ENCODE measurements around the gene ATOSB. TPM values are rescaled to one million over a fixed set of nuclear protein-coding genes. Genes with fewer than 3 reads are reported as not detected.

Gene ATOSB
- total and polyA plus RNA-seq, 4 donors, result 9.5 to 32.0 (median 23.0) TPM

DNA sequence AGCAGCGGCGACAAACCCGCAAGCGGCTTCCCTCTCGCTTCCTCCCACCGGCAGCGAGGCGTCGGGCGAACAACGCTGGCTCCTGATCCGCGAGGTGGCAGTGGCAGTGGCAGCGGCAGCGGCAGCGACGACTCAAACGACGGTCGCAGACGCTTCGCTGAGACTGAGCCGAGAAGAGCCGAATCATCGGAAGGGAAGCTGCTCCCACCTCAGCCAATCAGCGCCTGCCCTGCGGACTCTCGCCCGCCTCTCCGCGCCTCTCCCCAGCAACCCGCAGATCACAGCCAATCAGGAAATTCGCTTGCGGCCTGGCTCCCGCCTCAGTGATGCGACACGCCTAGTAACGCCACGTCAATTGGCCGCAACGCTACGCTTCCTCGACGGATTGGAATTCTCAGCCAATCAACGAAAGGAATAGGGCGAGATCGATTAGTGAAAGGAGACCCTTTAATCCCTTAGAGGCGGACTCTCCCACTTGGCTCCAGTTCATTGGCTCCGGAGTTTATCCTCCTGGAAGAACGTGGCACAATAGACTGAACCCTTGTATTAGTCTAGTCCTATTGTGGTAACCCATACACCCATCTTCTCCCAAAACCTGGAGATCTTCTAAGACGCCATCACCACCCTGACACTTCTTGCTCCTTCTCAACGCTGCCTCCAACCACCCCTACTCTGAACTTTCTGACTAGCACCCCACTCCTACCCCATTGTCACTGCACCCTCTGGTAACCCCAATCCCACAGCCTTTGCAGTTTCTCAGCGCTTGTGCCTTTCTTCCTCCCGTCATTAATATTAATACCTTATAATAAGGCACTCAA lies 43.0 kb downstream of the ATOSB start, which contains the start of gene VCP:
Gene VCP, minus strand, starts transcription at position 165 of the 818 bp plus-strand sequence. CDS start 272 bp downstream, outside the sequence.
- ATAC-seq (ENCODE audit: insufficient read depth, low FRiP score) (peak; percentile 97), DNase-seq (peak; percentile 99 to 100 (median 100))
- Histone ChIP-seq H3K9ac (ENCODE audit: insufficient read depth in 1 of 2, low read length in 2 of 2) (peak within 1 kb of the TSS; percentile 82 to 93), H3K36me3 (ENCODE audit: control insufficient read depth in 4 of 4, insufficient read depth in 4 of 4, low read length in 4 of 4) (peaks cover 5 to 32% (median 17%) of the 10 kb centered on the region in 4 donors), H3K27me3 (ENCODE audit: control insufficient read depth in 3 of 3, insufficient read depth in 3 of 3, low read length in 2 of 3) (no peaks in the 10 kb centered on the region), H3K4me3 (peak within 1 kb of the TSS; percentile 95), H3K4me1 (ENCODE audit: control insufficient read depth in 5 of 5, insufficient read depth in 5 of 5, low read length in 5 of 5) (peaks cover 6 to 23% (median 18%) of the 10 kb centered on the region in 5 donors), H3K27ac (ENCODE audit: low read depth in 1 of 2, low read length in 1 of 2) (peak within 1 kb of the TSS; percentile 100), H3K9me3 (ENCODE audit: control insufficient read depth in 4 of 4, insufficient read depth in 3 of 4, low read length in 3 of 4) (no peaks in the 10 kb centered on the region)
- WGBS, 2 donors, result 5 to 7% methylated on average over 46 to 54 of the region's 54 CpGs
- no peak for TF ChIP-seq CTCF (IDR thresholded peaks at IDR 0.05; ENCODE audit: control extremely low read depth, extremely low read depth)

GRCh38 chr9:35071814-35072460 lies 43.7 kb downstream of the ATOSB start:
- H3K27me3 ChIP-seq (ENCODE audit: control insufficient read depth in 3 of 3, insufficient read depth in 3 of 3, low read length in 2 of 3), result no peaks in the 10 kb centered on the region
- H3K4me3 ChIP-seq, result peak overlapping the region; percentile 95

More at GRCh38 chr9:35071814-35072460, 43.7 kb downstream of the ATOSB start:
- H3K36me3 ChIP-seq (ENCODE audit: control insufficient read depth in 4 of 4, insufficient read depth in 4 of 4, low read length in 4 of 4), result peaks cover 10 to 38% (median 22%) of the 10 kb centered on the region in 4 donors
- TF ChIP-seq CTCF (IDR thresholded peaks at IDR 0.05; ENCODE audit: control extremely low read depth, extremely low read depth), result peak; percentile 15
- 0 to 1% methylated on average over 60 to 79 of the region's 79 CpGs for WGBS, 2 donors
- peak overlapping the region; percentile 100 for H3K27ac ChIP-seq (ENCODE audit: low read depth in 1 of 2, low read length in 1 of 2)
- DNase-seq (peak; percentile 89 to 91 (median 90)), ATAC-seq (ENCODE audit: insufficient read depth, low FRiP score) (peak; percentile 83)
- H3K4me1 ChIP-seq (ENCODE audit: control insufficient read depth in 5 of 5, insufficient read depth in 5 of 5, low read length in 5 of 5), result peaks cover 6 to 23% (median 18%) of the 10 kb centered on the region in 5 donors
- H3K9me3 ChIP-seq (ENCODE audit: control insufficient read depth in 4 of 4, insufficient read depth in 3 of 4, low read length in 3 of 4), result no peaks in the 10 kb centered on the region
- H3K9ac ChIP-seq (ENCODE audit: insufficient read depth in 1 of 2, low read length in 2 of 2), result peak overlapping the region; percentile 82 to 93

Measured in lung (tissue), 12 donors.